Heart right ventricle (tissue), 16 donors: Measurements from ENCODE around the gene SALL4. TPM values are rescaled to one million over a fixed set of nuclear protein-coding genes. Genes with fewer than 3 reads are reported as not detected.

Source experiments
- ATAC-seq, 8 donors: fragments of 200-7000 bp; cut with Tn5 transposase; one replicate each; pipeline ENCODE4 v1.9.1; 2020; ENCODE audit warnings: mild to moderate bottlenecking in 8 of 8, moderate library complexity in 8 of 8, moderate number of reproducible peaks in 1 of 8
- DNase-seq, 2 donors: peaks; one replicate each; pipeline ENCODE4 v3.0.0-alpha.2; 2020
- H3K27ac ChIP-seq, 10 donors: fragments of 200-600 bp; sonication (generic) in 2 of 10; one replicate each; pipeline versions ENCODE4 v1.5.0 to v1.8.0; 2020 to 2022; ENCODE audit warnings: mild to moderate bottlenecking in 3 of 10
- H3K27me3 ChIP-seq, 7 donors: fragments of 200-600 bp; one replicate each; pipeline ENCODE4 v1.8.0; 2021 to 2022; ENCODE audit warnings: mild to moderate bottlenecking in 2 of 7
- H3K36me3 ChIP-seq, 9 donors: fragments of 200-600 bp; sonication (generic) in 1 of 9; one replicate each; pipeline versions ENCODE4 v1.5.0 to v1.8.0; 2020 to 2022; ENCODE audit warnings: mild to moderate bottlenecking in 2 of 9
- H3K4me1 ChIP-seq, 9 donors: fragments of 200-600 bp; sonication (generic) in 1 of 9; one replicate each; pipeline versions ENCODE4 v1.5.0 to v1.8.0; 2020 to 2022; ENCODE audit warnings: mild to moderate bottlenecking in 4 of 9
- H3K4me3 ChIP-seq, 10 donors: fragments of 200-600 bp; sonication (generic) in 2 of 10; one replicate each; pipeline versions ENCODE4 v1.5.0 to v1.8.0; 2020 to 2022; ENCODE audit warnings: mild to moderate bottlenecking in 7 of 10, moderate library complexity in 2 of 10
- H3K9me3 ChIP-seq, 11 donors: fragments of 200-600 bp in 10 of 11; sonication (generic) in 2 of 11; one replicate each; pipeline versions ENCODE4 v1.5.0 to v1.8.0; 2013 to 2022; ENCODE audit warnings: mild to moderate bottlenecking in 2 of 11, control low read depth in 1 of 11, moderate library complexity in 1 of 11
- CTCF ChIP-seq, 9 donors: fragments of 200-600 bp; sonication (generic) in 2 of 9; IDR thresholded peaks; one replicate each; pipeline versions ENCODE4 v1.5.0 to v1.8.0; 2021 to 2022; ENCODE audit warnings: antibody characterized with exemption in 9 of 9, mild to moderate bottlenecking in 5 of 9, moderate library complexity in 1 of 9
- WGBS, 2 donors: extraction: QIAGEN DNeasy Blood & Tissue Kit; methylation state at CpG; one replicate each; pipeline ENCODE4 v1.1.7; 2013; ENCODE audit warnings: inconsistent platforms in 1 of 2; 5-methylcytosine and 5-hydroxymethylcytosine counted together
- intact Hi-C, 10 donors: fragments of 100-400 bp; cut with DNase I; formaldehyde crosslinking; loops; one replicate each; pipeline versions ENCODE4 v1.11.1 to v1.14.2; 2022
- polyA plus RNA-seq, 2 donors: library from polyadenylated mRNA; stranded (reverse); fragments of 200-250 nt; gene quantifications; one replicate each; pipeline ENCODE4 v1.2.3, GENCODE V29; 2013
- total RNA-seq, 10 donors: library from RNA; stranded (reverse); fragmentation: NEBNext Ultra II Directional in 3 of 10; extraction: Animal tissue kit (Norgen Biotek cat#: 25700) in 3 of 10; gene quantifications; one replicate each; pipeline versions ENCODE4 v1.2.1 to v1.2.4, GENCODE V29; 2021 to 2023
- donor health status: Arrhythmogenic right ventricular cardiomyopathy.
- donor health status: ischemic (EF 13 %, LVEDD 7.1; RV severe dilation, severe dysfunction).
- donor health status: healthy with polysubstance abuse.
- donor health status: DM: no; HTN: yes; CAD: no.
- donor health status: DM: no; HTN: no; CAD: no.
- donor health status: ischemic (EF 25% LVEDD 6.9; RV normal size, moderate dysfunction).
- donor health status: ischemic (EF 25% LVEDD 5.7; RV mildly dilated, moderate dysfunction).
- donor health status: healthy.
- donor health status: DM: yes; HTN: yes; CAD: no.
- donor health status: Ischemic cardiomyopathy.
- donor health status: ischemic (EF 35%, LVEDD 5.7; RV mildly dilated, moderate dysfunction).
- donor health status: nonischemic (EF 11% LVEDD 7.7; RV severe dilation, severe dysfunction).
- donor health status: DM: yes; HTN: yes; CAD: no.
- donor health status: PGD.
- donor health status: ischemic (EF 29% LVEDD 5.4; RV normal size, mild dysfunction).
- donor health status: nonischemic (EF 23%, LVEDD 6.1; RV moderate dilation, normal function).

Gene SALL4
- total and polyA plus RNA-seq, 12 donors, result 0.01 to 0.22 (median 0.06) TPM; not detected in 6

GRCh38 chr20:51791626-51792025 is 10.7 kb downstream of the SALL4 start:
- Histone ChIP-seq H3K4me1 (no peaks in the 10 kb centered on the region), H3K27ac (no peak overlapping the region), H3K36me3 (no peaks in the 10 kb centered on the region), H3K27me3 (peaks cover 0 to 56% (median 46%) of the 10 kb centered on the region in 7 donors), H3K4me3 (no peak overlapping the region), H3K9me3 (no peaks in the 10 kb centered on the region)
- intact Hi-C loops, result loop anchor here in 1 of 10 donors (10.0 kb wide), 1 partner anchor 303 kb away; no protein-coding TSS in a partner anchor
- DNase-seq (no peak), ATAC-seq (no peak)
- 92 to 96% methylated on average over 13 of the region's 13 CpGs for WGBS, 2 donors
- no peak for TF ChIP-seq CTCF (IDR thresholded peaks at IDR 0.05)

DNA sequence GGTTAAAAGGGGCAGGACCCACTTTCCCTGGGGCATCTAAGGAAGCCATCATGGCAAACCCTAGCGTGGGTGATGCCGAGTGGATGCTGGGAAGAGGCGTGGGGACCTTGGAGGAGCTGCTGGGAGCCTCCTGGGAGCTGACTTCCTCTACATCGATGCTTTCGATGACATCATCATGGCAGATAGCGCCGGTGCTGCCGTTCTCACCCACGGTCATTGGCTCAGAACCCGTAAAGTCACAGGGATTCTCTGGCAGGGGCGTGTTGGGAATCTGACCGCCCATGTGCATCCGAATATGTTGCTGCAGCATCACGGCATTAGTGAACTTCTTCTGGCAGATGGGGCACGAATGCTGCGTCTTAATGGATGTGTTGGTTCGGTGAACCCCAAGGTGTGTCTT is 12.1 kb downstream of the SALL4 start:
- 84 to 86% methylated on average over 17 of the region's 17 CpGs for WGBS, 2 donors
- Histone ChIP-seq H3K27me3 (peaks cover 0 to 43% (median 35%) of the 10 kb centered on the region in 7 donors), H3K4me3 (no peak overlapping the region), H3K27ac (no peak overlapping the region), H3K9me3 (no peaks in the 10 kb centered on the region), H3K36me3 (no peaks in the 10 kb centered on the region), H3K4me1 (no peaks in the 10 kb centered on the region)
- ATAC-seq (no peak), DNase-seq (no peak)
- intact Hi-C loops, result loop anchor here in 2 of 10 donors (1.0 to 10.0 kb wide), 2 partner anchors 10 to 305 kb away; no protein-coding TSS in a partner anchor
- no peak for TF ChIP-seq CTCF (IDR thresholded peaks at IDR 0.05)

GRCh38 chr20:51789434-51789833 is 12.9 kb downstream of the SALL4 start:
- Histone ChIP-seq H3K27ac (no peak overlapping the region), H3K9me3 (no peaks in the 10 kb centered on the region), H3K4me3 (no peak overlapping the region), H3K4me1 (no peaks in the 10 kb centered on the region), H3K36me3 (no peaks in the 10 kb centered on the region), H3K27me3 (peaks cover 0 to 34% (median 27%) of the 10 kb centered on the region in 7 donors)
- TF ChIP-seq CTCF (IDR thresholded peaks at IDR 0.05), result no peak
- WGBS, 2 donors, result 67% methylated on average over 2 of the region's 2 CpGs
- intact Hi-C loops, result no loop called here
- DNase-seq (no peak), ATAC-seq (no peak)

- WGBS, 2 donors, result 79 to 85% methylated on average over 14 of the region's 14 CpGs
- Histone ChIP-seq H3K4me3 (no peak overlapping the region), H3K4me1 (no peaks in the 10 kb centered on the region), H3K27ac (no peak overlapping the region), H3K9me3 (no peaks in the 10 kb centered on the region), H3K27me3 (peaks cover 0 to 28% (median 21%) of the 10 kb centered on the region in 7 donors), H3K36me3 (no peaks in the 10 kb centered on the region)
- intact Hi-C loops, result no loop called here
- ATAC-seq (no peak), DNase-seq (no peak)
- no peak for TF ChIP-seq CTCF (IDR thresholded peaks at IDR 0.05)
Observed at GRCh38 chr20:51788822-51789221, 13.5 kb downstream of the SALL4 start.
